A673 (cell line): ENCODE data around the gene DAPK3.

Source experiments
- EZH2 ChIP-seq: fragments of 200-600 bp; sonication (generic); IDR thresholded peaks from 2 replicates; pipeline ENCODE4 v1.6.1; 2017; ENCODE audit warnings: borderline replicate concordance, low read depth, mild to moderate bottlenecking, mixed read lengths, antibody characterized with exemption, low read length; ENCODE audit not compliant: poor library complexity, severe bottlenecking
- TF ChIP-seq, protein P1 (sequence below): fragments of 300-800, 200-600 bp; sonication (generic); conservative IDR thresholded peaks from 2 replicates; pipeline ENCODE4 v1.5.1; 2017; ENCODE audit warnings: low read depth, mild to moderate bottlenecking, antibody characterized with exemption, low read length, moderate library complexity, mixed read lengths

GRCh38 chr19:3982701-3983541 is 12.0 kb upstream of the DAPK3 start:
- no peak for TF ChIP-seq EZH2
- TF ChIP-seq, protein P1, sequence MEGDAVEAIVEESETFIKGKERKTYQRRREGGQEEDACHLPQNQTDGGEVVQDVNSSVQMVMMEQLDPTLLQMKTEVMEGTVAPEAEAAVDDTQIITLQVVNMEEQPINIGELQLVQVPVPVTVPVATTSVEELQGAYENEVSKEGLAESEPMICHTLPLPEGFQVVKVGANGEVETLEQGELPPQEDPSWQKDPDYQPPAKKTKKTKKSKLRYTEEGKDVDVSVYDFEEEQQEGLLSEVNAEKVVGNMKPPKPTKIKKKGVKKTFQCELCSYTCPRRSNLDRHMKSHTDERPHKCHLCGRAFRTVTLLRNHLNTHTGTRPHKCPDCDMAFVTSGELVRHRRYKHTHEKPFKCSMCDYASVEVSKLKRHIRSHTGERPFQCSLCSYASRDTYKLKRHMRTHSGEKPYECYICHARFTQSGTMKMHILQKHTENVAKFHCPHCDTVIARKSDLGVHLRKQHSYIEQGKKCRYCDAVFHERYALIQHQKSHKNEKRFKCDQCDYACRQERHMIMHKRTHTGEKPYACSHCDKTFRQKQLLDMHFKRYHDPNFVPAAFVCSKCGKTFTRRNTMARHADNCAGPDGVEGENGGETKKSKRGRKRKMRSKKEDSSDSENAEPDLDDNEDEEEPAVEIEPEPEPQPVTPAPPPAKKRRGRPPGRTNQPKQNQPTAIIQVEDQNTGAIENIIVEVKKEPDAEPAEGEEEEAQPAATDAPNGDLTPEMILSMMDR, result no peak
